ENCODE data around the gene PLCB2. TPM values are rescaled to one million over a fixed set of nuclear protein-coding genes. Genes with fewer than 3 reads are reported as not detected.

The PLCB2 gene
- total and polyA plus RNA-seq, 2 donors (not counting 3 experiments of a cell fraction or from before 2014, with no cell fraction given), result 1.5 to 1.6 TPM

GRCh38 chr15:40300771-40301170, 7.0 kb downstream of the PLCB2 start:
- POLR2A ChIA-PET, result no interaction called here
- FAIRE-seq (no peak), DNase-seq (ENCODE audit: low read depth, low spot score) (no peak)
- no TSS peak for BruUV-seq (replicated peaks)
- Histone ChIP-seq H3K4me3 (replicated peaks in 1 of 3; ENCODE audit: insufficient read depth in 1 of 3, low read depth in 1 of 3, low read length in 3 of 3) (no peak overlapping the region), H3K4me1 (ENCODE audit: control insufficient read depth, extremely low read depth, insufficient read depth, low read length) (no peaks in the 10 kb centered on the region), H3K27ac (ENCODE audit: insufficient read depth, low read depth, low read length) (no peak overlapping the region), H3K9ac (replicated peaks; ENCODE audit: extremely low read depth, insufficient read depth, low read length) (no peak overlapping the region), H2AFZ (ENCODE audit: low read depth, low read length) (no peak overlapping the region), H3K27me3 (ENCODE audit: control insufficient read depth in 2 of 2, insufficient read depth in 2 of 2, low read length in 2 of 2) (peaks cover 5 to 11% of the 10 kb centered on the region in 2 experiments), H3K36me3 (ENCODE audit: control insufficient read depth in 2 of 2, extremely low read depth in 1 of 2, insufficient read depth in 2 of 2, low read length in 2 of 2) (no peaks in the 10 kb centered on the region), H3K79me2 (ENCODE audit: control insufficient read depth, insufficient read depth, low read length) (no peaks in the 10 kb centered on the region), H4K20me1 (replicated peaks; ENCODE audit: control insufficient read depth, extremely low read depth, insufficient read depth, low read length) (no peaks in the 10 kb centered on the region), H3K9me1 (replicated peaks; ENCODE audit: control insufficient read depth, extremely low read depth, insufficient read depth, low read length) (no peaks in the 10 kb centered on the region), H3K4me2 (ENCODE audit: insufficient read depth, low read length) (no peak overlapping the region), H3K9me3 (replicated peaks; ENCODE audit: control insufficient read depth, insufficient read depth, low read length) (no peaks in the 10 kb centered on the region)
- CTCF ChIA-PET, result interaction anchor here (1.1 to 3.9 kb wide), 5 partner anchors 9 to 26 kb away, joined by 3 to 32 read pairs (median 15); no protein-coding TSS in a partner anchor
- dilution Hi-C loops (cut with MboI; ENCODE audit: extremely low pct_ligation_motif_present, low sequenced_read_pairs), result no loop called here
- intact Hi-C loops (cut with micrococcal nuclease), result no loop called here
- TF ChIP-seq POLR2A (IDR thresholded peaks at IDR 0.05; ENCODE audit: low read depth, low read length), result no peak
- TF ChIP-seq, protein P1, sequence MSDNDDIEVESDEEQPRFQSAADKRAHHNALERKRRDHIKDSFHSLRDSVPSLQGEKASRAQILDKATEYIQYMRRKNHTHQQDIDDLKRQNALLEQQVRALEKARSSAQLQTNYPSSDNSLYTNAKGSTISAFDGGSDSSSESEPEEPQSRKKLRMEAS (IDR thresholded peaks at IDR 0.05; ENCODE audit: insufficient read depth, insufficient read length), result no peak
- no peak for TF ChIP-seq POLR2AphosphoS5 (IDR thresholded peaks at IDR 0.05; ENCODE audit: insufficient read depth, low read depth, low read length)
- TF ChIP-seq CTCF (IDR thresholded peaks at IDR 0.05; ENCODE audit: extremely low read depth in 1 of 2, insufficient read depth in 1 of 2, low read depth in 1 of 2, low read length in 2 of 2), result no peak
- no peak for TF ChIP-seq JUN (IDR thresholded peaks at IDR 0.05; ENCODE audit: borderline replicate concordance, insufficient read depth, insufficient read length, low read depth)
- TF ChIP-seq MYC (IDR thresholded peaks at IDR 0.05; ENCODE audit: low read depth, low read length), result no peak
- no peak for TF ChIP-seq FOS (IDR thresholded peaks at IDR 0.05; ENCODE audit: borderline replicate concordance, insufficient read depth, low read length)

Data from endothelial cell of umbilical vein (primary cell).